HepG2 (cell line): ENCODE measurements around the gene BATF. TPM values are rescaled to one million over a fixed set of nuclear protein-coding genes. Genes with fewer than 3 reads are reported as not detected.

Experiments
- AGO2 ChIP-seq: fragments of 200-400 bp; formaldehyde crosslinking; optimal IDR thresholded peaks from 2 replicates; pipeline ENCODE3; 2017; ENCODE audit warnings: mild to moderate bottlenecking, low read depth, low read length, moderate library complexity
- ARNTL ChIP-seq: sonication (generic); formaldehyde crosslinking; IDR thresholded peaks from 2 replicates; pipeline ENCODE4 v1.4.0; 2020; ENCODE audit warnings: mild to moderate bottlenecking, missing genetic modification reagents
- BHLHE40 ChIP-seq: IDR thresholded peaks from 2 replicates; pipeline ENCODE4 v1.6.1; 2011; ENCODE audit warnings: low read length, improper control_type of control experiment
- EED ChIP-seq: sonication (generic); formaldehyde crosslinking; IDR thresholded peaks from 2 replicates; pipeline ENCODE4 v1.5.0; 2020; ENCODE audit warnings: mild to moderate bottlenecking, missing genetic modification reagents
- KDM4B ChIP-seq: sonication (generic); formaldehyde crosslinking; IDR thresholded peaks from 2 replicates; pipeline ENCODE4 v1.4.0; 2020; ENCODE audit warnings: missing genetic modification reagents
- MTF1 ChIP-seq: sonication (generic); formaldehyde crosslinking; IDR thresholded peaks from 2 replicates; pipeline ENCODE4 v1.5.0; 2020; ENCODE audit warnings: missing genetic modification reagents
- NFATC3 ChIP-seq: sonication (generic); formaldehyde crosslinking; IDR thresholded peaks from 2 replicates; pipeline ENCODE4 v1.5.1; 2020; ENCODE audit warnings: mild to moderate bottlenecking, missing genetic modification reagents
- NFE2L2 ChIP-seq: fragments of 150-350 bp; IDR thresholded peaks from 2 replicates; pipeline ENCODE4 v1.6.1; 2014; ENCODE audit warnings: low read length
- ZBTB21 ChIP-seq: sonication (generic); formaldehyde crosslinking; IDR thresholded peaks from 2 replicates; pipeline ENCODE4 v1.4.0; 2020; ENCODE audit warnings: missing genetic modification reagents
- ZBTB3 ChIP-seq: sonication (generic); formaldehyde crosslinking; IDR thresholded peaks from 2 replicates; pipeline ENCODE4 v1.4.0; 2020; ENCODE audit warnings: low read depth, mild to moderate bottlenecking, moderate library complexity, missing genetic modification reagents, borderline replicate concordance
- ZBTB8A ChIP-seq: sonication (generic); formaldehyde crosslinking; IDR thresholded peaks from 2 replicates; pipeline ENCODE4 v1.4.0; 2020; ENCODE audit warnings: mild to moderate bottlenecking, low read depth, missing genetic modification reagents, borderline replicate concordance
- ZEB1 ChIP-seq: IDR thresholded peaks from 2 replicates; pipeline ENCODE4 v1.6.1; 2012; ENCODE audit warnings: mild to moderate bottlenecking, low read depth, inconsistent platforms; ENCODE audit not compliant: insufficient replicate concordance
- ZNF180 ChIP-seq: sonication (generic); formaldehyde crosslinking; IDR thresholded peaks from 2 replicates; pipeline ENCODE4 v1.4.0; 2020; ENCODE audit warnings: low read depth, missing genetic modification reagents, borderline replicate concordance
- ZNF263 ChIP-seq: sonication (generic); formaldehyde crosslinking; IDR thresholded peaks from 2 replicates; pipeline ENCODE4 v1.4.0; 2020; ENCODE audit warnings: missing genetic modification reagents
- ZNF530 ChIP-seq: sonication (generic); formaldehyde crosslinking; IDR thresholded peaks from 2 replicates; pipeline ENCODE4 v1.5.0; 2020; ENCODE audit warnings: low read depth, mild to moderate bottlenecking, missing genetic modification reagents
- ZNF614 ChIP-seq: IDR thresholded peaks from 2 replicates; pipeline ENCODE4 v1.6.1; 2018; ENCODE audit warnings: missing biosample characterization, missing genetic modification reagents, inconsistent platforms, borderline replicate concordance
- ZNF776 ChIP-seq: sonication (generic); formaldehyde crosslinking; IDR thresholded peaks from 2 replicates; pipeline ENCODE4 v1.4.0; 2020; ENCODE audit warnings: mild to moderate bottlenecking, missing genetic modification reagents
- polyA plus RNA-seq, 8 experiments: library from polyadenylated mRNA; depleted of rRNA in 3 of 8; stranded (reverse) in 7 of 8; unstranded in 1 of 8; fragments of >200 nt; fragmentation: Illumina TruSeq in 4 of 8; extraction: Trizol in 4 of 8; gene quantifications; 2 replicates each; pipeline versions ENCODE4 v1.2.1 to v1.2.3, GENCODE V29; 2011 to 2016; ENCODE audit warnings: low read depth in 4 of 8, missing spikeins in 1 of 8, mixed read lengths in 1 of 8; ENCODE audit not compliant: insufficient read depth in 1 of 8
- total RNA-seq, 5 experiments: library from RNA; depleted of rRNA; stranded (reverse); fragments of >200 nt; fragmentation: Illumina TruSeq; extraction: Trizol; gene quantifications; 2 replicates each; pipeline ENCODE4 v1.2.3, GENCODE V29; 2016; ENCODE audit warnings: low read depth in 1 of 5
- TF ChIP-seq, protein P1 (sequence below): sonication (generic); formaldehyde crosslinking; IDR thresholded peaks from 2 replicates; pipeline ENCODE4 v1.5.1; 2020; ENCODE audit warnings: mild to moderate bottlenecking, missing genetic modification reagents, borderline replicate concordance
- TF ChIP-seq, protein P2 (sequence below): IDR thresholded peaks from 2 replicates; pipeline ENCODE4 v1.6.1; 2018; ENCODE audit warnings: missing genetic modification reagents, mild to moderate bottlenecking, missing compliant biosample characterization
- TF ChIP-seq, protein P3 (sequence below): sonication (generic); formaldehyde crosslinking; IDR thresholded peaks from 2 replicates; pipeline ENCODE4 v1.5.1; 2020; ENCODE audit warnings: mild to moderate bottlenecking, moderate library complexity, missing genetic modification reagents
- TF ChIP-seq, protein P4 (sequence below): sonication (generic); formaldehyde crosslinking; IDR thresholded peaks from 2 replicates; pipeline ENCODE4 v1.4.0; 2020; ENCODE audit warnings: missing genetic modification reagents

Gene BATF
- total and polyA plus RNA-seq, 2 of the 13 experiments (the other 11 are each of a cell fraction or from before 2014, with no cell fraction given) = 0.22 to 0.37 TPM

DNA sequence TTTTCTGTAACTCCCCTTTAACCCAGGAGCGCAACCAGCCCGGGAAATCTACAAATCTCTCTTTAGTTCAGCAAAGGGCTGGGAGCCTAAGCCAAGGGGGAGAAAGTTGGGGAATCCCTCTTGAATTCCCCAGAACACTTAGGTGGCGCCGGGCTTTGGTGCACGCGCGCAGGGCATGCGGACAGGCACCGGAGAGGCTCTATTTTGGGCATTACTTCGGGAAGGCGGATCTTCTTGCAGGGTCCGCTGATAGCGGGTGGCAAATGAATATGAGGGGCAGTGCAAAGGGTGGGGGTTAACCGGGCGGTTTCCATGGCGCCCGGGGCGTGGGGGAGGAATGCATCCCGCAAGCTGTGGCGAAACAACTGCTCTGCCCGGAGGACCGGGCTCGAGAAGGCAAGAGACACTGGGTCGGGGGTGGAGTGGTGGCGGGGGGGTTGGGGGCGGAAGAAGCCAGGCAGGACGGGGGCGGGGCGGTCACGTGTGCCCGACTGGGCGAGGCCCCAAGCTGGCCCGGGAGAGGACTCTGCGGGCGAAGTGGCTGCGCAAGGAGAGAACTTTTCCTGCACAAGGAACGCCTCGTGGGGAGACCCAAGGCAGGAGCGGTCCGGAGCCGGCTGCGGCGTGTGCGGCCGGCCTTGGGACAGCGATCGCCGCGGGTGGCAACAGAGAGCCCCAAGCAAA is 56.0 kb downstream of the BATF start, which contains the start of gene FLVCR2 (continued):
- TF ChIP-seq BHLHE40 (peak; percentile 72), ZNF180 (CRISPR knock-in tag) (no peak), NFATC3 (CRISPR knock-in tag) (no peak), ZNF614 (CRISPR knock-in tag) (no peak), EED (no peak), AGO2 (no peak), ZNF263 (CRISPR knock-in tag) (peak; percentile 25; the same call in 1 of the 2 replicates), NFE2L2 (no peak), ZNF776 (CRISPR knock-in tag) (0 out of 2 replicates have a peak, but pooled peaks have one; percentile 27), ZEB1 (no peak), ZNF530 (CRISPR knock-in tag) (no peak), ZBTB21 (no peak), ARNTL (CRISPR knock-in tag) (peak; percentile 29; the same call in 1 of the 2 replicates), KDM4B (0 out of 2 replicates have a peak, but pooled peaks have one; percentile 15), MTF1 (CRISPR knock-in tag) (no peak), ZBTB3 (0 out of 2 replicates have a peak, but pooled peaks have one; percentile 41), ZBTB8A (no peak)
- TF ChIP-seq, protein P1, sequence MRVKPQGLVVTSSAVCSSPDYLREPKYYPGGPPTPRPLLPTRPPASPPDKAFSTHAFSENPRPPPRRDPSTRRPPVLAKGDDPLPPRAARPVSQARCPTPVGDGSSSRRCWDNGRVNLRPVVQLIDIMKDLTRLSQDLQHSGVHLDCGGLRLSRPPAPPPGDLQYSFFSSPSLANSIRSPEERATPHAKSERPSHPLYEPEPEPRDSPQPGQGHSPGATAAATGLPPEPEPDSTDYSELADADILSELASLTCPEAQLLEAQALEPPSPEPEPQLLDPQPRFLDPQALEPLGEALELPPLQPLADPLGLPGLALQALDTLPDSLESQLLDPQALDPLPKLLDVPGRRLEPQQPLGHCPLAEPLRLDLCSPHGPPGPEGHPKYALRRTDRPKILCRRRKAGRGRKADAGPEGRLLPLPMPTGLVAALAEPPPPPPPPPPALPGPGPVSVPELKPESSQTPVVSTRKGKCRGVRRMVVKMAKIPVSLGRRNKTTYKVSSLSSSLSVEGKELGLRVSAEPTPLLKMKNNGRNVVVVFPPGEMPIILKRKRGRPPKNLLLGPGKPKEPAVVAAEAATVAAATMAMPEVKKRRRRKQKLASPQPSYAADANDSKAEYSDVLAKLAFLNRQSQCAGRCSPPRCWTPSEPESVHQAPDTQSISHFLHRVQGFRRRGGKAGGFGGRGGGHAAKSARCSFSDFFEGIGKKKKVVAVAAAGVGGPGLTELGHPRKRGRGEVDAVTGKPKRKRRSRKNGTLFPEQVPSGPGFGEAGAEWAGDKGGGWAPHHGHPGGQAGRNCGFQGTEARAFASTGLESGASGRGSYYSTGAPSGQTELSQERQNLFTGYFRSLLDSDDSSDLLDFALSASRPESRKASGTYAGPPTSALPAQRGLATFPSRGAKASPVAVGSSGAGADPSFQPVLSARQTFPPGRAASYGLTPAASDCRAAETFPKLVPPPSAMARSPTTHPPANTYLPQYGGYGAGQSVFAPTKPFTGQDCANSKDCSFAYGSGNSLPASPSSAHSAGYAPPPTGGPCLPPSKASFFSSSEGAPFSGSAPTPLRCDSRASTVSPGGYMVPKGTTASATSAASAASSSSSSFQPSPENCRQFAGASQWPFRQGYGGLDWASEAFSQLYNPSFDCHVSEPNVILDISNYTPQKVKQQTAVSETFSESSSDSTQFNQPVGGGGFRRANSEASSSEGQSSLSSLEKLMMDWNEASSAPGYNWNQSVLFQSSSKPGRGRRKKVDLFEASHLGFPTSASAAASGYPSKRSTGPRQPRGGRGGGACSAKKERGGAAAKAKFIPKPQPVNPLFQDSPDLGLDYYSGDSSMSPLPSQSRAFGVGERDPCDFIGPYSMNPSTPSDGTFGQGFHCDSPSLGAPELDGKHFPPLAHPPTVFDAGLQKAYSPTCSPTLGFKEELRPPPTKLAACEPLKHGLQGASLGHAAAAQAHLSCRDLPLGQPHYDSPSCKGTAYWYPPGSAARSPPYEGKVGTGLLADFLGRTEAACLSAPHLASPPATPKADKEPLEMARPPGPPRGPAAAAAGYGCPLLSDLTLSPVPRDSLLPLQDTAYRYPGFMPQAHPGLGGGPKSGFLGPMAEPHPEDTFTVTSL (CRISPR knock-in tag) = 0 out of 2 replicates have a peak, but pooled peaks have one; percentile 29
- TF ChIP-seq, protein P2, sequence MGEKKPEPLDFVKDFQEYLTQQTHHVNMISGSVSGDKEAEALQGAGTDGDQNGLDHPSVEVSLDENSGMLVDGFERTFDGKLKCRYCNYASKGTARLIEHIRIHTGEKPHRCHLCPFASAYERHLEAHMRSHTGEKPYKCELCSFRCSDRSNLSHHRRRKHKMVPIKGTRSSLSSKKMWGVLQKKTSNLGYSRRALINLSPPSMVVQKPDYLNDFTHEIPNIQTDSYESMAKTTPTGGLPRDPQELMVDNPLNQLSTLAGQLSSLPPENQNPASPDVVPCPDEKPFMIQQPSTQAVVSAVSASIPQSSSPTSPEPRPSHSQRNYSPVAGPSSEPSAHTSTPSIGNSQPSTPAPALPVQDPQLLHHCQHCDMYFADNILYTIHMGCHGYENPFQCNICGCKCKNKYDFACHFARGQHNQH (CRISPR knock-in tag) = peak; percentile 4; the same call in 1 of the 2 replicates
- TF ChIP-seq, protein P3, sequence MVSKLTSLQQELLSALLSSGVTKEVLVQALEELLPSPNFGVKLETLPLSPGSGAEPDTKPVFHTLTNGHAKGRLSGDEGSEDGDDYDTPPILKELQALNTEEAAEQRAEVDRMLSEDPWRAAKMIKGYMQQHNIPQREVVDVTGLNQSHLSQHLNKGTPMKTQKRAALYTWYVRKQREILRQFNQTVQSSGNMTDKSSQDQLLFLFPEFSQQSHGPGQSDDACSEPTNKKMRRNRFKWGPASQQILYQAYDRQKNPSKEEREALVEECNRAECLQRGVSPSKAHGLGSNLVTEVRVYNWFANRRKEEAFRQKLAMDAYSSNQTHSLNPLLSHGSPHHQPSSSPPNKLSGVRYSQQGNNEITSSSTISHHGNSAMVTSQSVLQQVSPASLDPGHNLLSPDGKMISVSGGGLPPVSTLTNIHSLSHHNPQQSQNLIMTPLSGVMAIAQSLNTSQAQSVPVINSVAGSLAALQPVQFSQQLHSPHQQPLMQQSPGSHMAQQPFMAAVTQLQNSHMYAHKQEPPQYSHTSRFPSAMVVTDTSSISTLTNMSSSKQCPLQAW (CRISPR knock-in tag) = no peak
- TF ChIP-seq, protein P4, sequence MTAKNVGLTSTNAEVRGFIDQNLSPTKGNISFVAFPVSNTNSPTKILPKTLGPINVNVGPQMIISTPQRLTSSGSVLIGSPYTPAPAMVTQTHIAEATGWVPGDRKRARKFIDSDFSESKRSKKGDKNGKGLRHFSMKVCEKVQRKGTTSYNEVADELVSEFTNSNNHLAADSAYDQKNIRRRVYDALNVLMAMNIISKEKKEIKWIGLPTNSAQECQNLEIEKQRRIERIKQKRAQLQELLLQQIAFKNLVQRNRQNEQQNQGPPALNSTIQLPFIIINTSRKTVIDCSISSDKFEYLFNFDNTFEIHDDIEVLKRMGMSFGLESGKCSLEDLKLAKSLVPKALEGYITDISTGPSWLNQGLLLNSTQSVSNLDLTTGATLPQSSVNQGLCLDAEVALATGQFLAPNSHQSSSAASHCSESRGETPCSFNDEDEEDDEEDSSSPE (CRISPR knock-in tag) = no peak
